ENCODE results near the gene GNAI3. TPM values are rescaled to one million over a fixed set of nuclear protein-coding genes. Genes with fewer than 3 reads are reported as not detected.

Gene GNAI3
- total and polyA plus RNA-seq, 2 of the 13 experiments (the other 11 are each of a cell fraction or from before 2014, with no cell fraction given): 4.3 to 9.0 TPM

DNA sequence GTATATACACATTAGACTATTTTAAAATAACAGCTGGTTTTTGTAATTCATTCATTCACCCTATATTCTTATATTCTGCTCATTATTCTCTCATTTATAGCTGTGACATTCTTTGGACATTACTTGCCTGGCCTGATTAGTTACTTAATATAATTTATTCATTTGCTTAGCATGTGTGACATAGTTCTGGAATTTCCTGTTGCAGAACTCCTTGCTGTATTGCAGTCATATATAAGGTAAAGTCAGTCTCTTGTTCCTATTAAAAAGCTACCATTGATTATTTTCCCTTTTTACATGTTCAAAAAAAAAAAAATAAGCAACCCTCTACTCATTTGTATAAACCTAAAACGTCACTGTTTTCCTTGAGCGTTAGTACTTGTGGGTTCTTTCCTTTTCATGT is 47.1 kb downstream of the GNAI3 start (continued):
- TF ChIP-seq, protein P1, sequence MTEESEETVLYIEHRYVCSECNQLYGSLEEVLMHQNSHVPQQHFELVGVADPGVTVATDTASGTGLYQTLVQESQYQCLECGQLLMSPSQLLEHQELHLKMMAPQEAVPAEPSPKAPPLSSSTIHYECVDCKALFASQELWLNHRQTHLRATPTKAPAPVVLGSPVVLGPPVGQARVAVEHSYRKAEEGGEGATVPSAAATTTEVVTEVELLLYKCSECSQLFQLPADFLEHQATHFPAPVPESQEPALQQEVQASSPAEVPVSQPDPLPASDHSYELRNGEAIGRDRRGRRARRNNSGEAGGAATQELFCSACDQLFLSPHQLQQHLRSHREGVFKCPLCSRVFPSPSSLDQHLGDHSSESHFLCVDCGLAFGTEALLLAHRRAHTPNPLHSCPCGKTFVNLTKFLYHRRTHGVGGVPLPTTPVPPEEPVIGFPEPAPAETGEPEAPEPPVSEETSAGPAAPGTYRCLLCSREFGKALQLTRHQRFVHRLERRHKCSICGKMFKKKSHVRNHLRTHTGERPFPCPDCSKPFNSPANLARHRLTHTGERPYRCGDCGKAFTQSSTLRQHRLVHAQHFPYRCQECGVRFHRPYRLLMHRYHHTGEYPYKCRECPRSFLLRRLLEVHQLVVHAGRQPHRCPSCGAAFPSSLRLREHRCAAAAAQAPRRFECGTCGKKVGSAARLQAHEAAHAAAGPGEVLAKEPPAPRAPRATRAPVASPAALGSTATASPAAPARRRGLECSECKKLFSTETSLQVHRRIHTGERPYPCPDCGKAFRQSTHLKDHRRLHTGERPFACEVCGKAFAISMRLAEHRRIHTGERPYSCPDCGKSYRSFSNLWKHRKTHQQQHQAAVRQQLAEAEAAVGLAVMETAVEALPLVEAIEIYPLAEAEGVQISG (CRISPR knock-in tag; IDR thresholded peaks at IDR 0.05): no peak
- no peak for TF ChIP-seq ZBTB21 (CRISPR knock-in tag; IDR thresholded peaks at IDR 0.05)
- TF ChIP-seq FOXP1 (IDR thresholded peaks at IDR 0.05): no peak
- no peak for TF ChIP-seq FOXP1 (CRISPR knock-in tag; IDR thresholded peaks at IDR 0.05)
- TF ChIP-seq ZNF34 (CRISPR knock-in tag; IDR thresholded peaks at IDR 0.05; ENCODE audit: borderline replicate concordance): no peak
- no peak for TF ChIP-seq PHF8 (CRISPR knock-in tag; IDR thresholded peaks at IDR 0.05)
- TF ChIP-seq ZNF280D (CRISPR knock-in tag; IDR thresholded peaks at IDR 0.05): no peak
- TF ChIP-seq, protein P2, sequence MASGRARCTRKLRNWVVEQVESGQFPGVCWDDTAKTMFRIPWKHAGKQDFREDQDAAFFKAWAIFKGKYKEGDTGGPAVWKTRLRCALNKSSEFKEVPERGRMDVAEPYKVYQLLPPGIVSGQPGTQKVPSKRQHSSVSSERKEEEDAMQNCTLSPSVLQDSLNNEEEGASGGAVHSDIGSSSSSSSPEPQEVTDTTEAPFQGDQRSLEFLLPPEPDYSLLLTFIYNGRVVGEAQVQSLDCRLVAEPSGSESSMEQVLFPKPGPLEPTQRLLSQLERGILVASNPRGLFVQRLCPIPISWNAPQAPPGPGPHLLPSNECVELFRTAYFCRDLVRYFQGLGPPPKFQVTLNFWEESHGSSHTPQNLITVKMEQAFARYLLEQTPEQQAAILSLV (CRISPR knock-in tag; IDR thresholded peaks at IDR 0.05; ENCODE audit: borderline replicate concordance): no peak
